Left ventricle myocardium inferior (tissue), 1 donor: ENCODE data around the gene PSENEN. TPM values are rescaled to one million over a fixed set of nuclear protein-coding genes. Genes with fewer than 3 reads are reported as not detected.

Source experiments
- DNase-seq: peaks from one replicate; pipeline ENCODE4 v3.0.0-alpha.2; 2020
- H3K27ac ChIP-seq: fragments of 200-600 bp; replicated peaks from 2 replicates; pipeline ENCODE4 v1.8.0; 2021
- H3K27me3 ChIP-seq: fragments of 200-600 bp; 2 replicates; pipeline ENCODE4 v1.8.0; 2021; ENCODE audit warnings: low read depth
- H3K36me3 ChIP-seq: fragments of 200-600 bp; 2 replicates; pipeline ENCODE4 v1.8.0; 2021
- H3K4me1 ChIP-seq: fragments of 200-600 bp; 2 replicates; pipeline ENCODE4 v1.8.0; 2021
- H3K4me3 ChIP-seq: fragments of 200-600 bp; 2 replicates; pipeline ENCODE4 v1.8.0; 2021; ENCODE audit warnings: mild to moderate bottlenecking, moderate library complexity
- H3K9me3 ChIP-seq: fragments of 200-600 bp; replicated peaks from 2 replicates; pipeline ENCODE4 v1.8.0; 2021
- CTCF ChIP-seq: fragments of 200-600 bp; IDR thresholded peaks from 2 replicates; pipeline ENCODE4 v1.8.0; 2021; ENCODE audit warnings: antibody characterized with exemption, mild to moderate bottlenecking, borderline replicate concordance
- intact Hi-C: fragments of 100-400 bp; cut with micrococcal nuclease; formaldehyde crosslinking; loops from one replicate; pipeline ENCODE4 v1.11.0; 2022
- total RNA-seq: library from RNA; stranded (reverse); fragmentation: NEBNext Ultra II Directional; extraction: Animal tissue kit (Norgen Biotek cat#: 25700); gene quantifications from one replicate; pipeline ENCODE4 v1.2.1, GENCODE V29; 2021
- donor health status: DM: no; HTN: yes; CAD: no; lungs with severe emphysema.

Gene PSENEN
- total RNA-seq, 1 donor from 2014 or later, result 43.1 TPM

GRCh38 chr19:35756377-35757230 is 11.2 kb downstream of the PSENEN start, which contains the start of gene HSPB6:
HSPB6 (minus strand) TSS chr19:35757029; CDS start chr19:35757008, 21 bp downstream.
- H3K27me3 ChIP-seq, result no peaks in the 10 kb centered on the region
- H3K4me3 ChIP-seq, result peak within 1 kb of the TSS; percentile 100
- peak; percentile 80 for DNase-seq
- H3K36me3 ChIP-seq, result peaks cover 20% of the 10 kb centered on the region
- peak within 1 kb of the TSS; percentile 99 for H3K27ac ChIP-seq
- TF ChIP-seq CTCF, result no peak
- intact Hi-C loops, result no loop called here
- peaks cover 62% of the 10 kb centered on the region for H3K4me1 ChIP-seq
- no peaks in the 10 kb centered on the region for H3K9me3 ChIP-seq

- peak; percentile 87 for DNase-seq
- Histone ChIP-seq H3K36me3 (peaks cover 24% of the 10 kb centered on the region), H3K4me3 (peak overlapping the region; percentile 100), H3K9me3 (no peaks in the 10 kb centered on the region), H3K27ac (peak overlapping the region; percentile 99), H3K27me3 (no peaks in the 10 kb centered on the region), H3K4me1 (peaks cover 56% of the 10 kb centered on the region)
- TF ChIP-seq CTCF, result no peak
- intact Hi-C loops, result no loop called here
These were observed 11.8 kb downstream of the PSENEN start for GRCh38 chr19:35757231-35757748.

GRCh38 chr19:35757749-35758608 is 12.5 kb downstream of the PSENEN start, which contains the start of gene PROSER3:
PROSER3 (plus strand) TSS chr19:35758176; CDS start chr19:35758216, 40 bp downstream.
- intact Hi-C loops, result no loop called here
- peaks cover 56% of the 10 kb centered on the region for H3K4me1 ChIP-seq
- H3K36me3 ChIP-seq, result peaks cover 24% of the 10 kb centered on the region

GRCh38 chr19:35759697-35760096 is 14.2 kb downstream of the PSENEN start:
- no peak for DNase-seq
- no peaks in the 10 kb centered on the region for H3K27me3 ChIP-seq
- H3K4me1 ChIP-seq, result peaks cover 54% of the 10 kb centered on the region
- no peaks in the 10 kb centered on the region for H3K9me3 ChIP-seq
- intact Hi-C loops, result no loop called here
- H3K4me3 ChIP-seq, result no peak overlapping the region
- no peak for TF ChIP-seq CTCF
- H3K27ac ChIP-seq, result no peak overlapping the region
- H3K36me3 ChIP-seq, result peaks cover 31% of the 10 kb centered on the region

More at GRCh38 chr19:35757749-35758608, 12.5 kb downstream of the PSENEN start, which contains the start of gene PROSER3:
- H3K27me3 ChIP-seq, result no peaks in the 10 kb centered on the region
- DNase-seq, result peak; percentile 97
- TF ChIP-seq CTCF, result no peak
- peak within 1 kb of the TSS; percentile 100 for H3K4me3 ChIP-seq
- H3K27ac ChIP-seq, result peak within 1 kb of the TSS; percentile 99
- H3K9me3 ChIP-seq, result no peaks in the 10 kb centered on the region

- no peak for DNase-seq
- no peak for TF ChIP-seq CTCF
- Histone ChIP-seq H3K4me1 (peaks cover 43% of the 10 kb centered on the region), H3K27ac (no peak overlapping the region), H3K9me3 (no peaks in the 10 kb centered on the region), H3K4me3 (no peak overlapping the region), H3K27me3 (no peaks in the 10 kb centered on the region), H3K36me3 (peaks cover 41% of the 10 kb centered on the region)
- intact Hi-C loops, result no loop called here
These were observed 15.4 kb downstream of the PSENEN start for GRCh38 chr19:35760711-35761349.
